ENCODE measurements around the gene ABL2.

DNA sequence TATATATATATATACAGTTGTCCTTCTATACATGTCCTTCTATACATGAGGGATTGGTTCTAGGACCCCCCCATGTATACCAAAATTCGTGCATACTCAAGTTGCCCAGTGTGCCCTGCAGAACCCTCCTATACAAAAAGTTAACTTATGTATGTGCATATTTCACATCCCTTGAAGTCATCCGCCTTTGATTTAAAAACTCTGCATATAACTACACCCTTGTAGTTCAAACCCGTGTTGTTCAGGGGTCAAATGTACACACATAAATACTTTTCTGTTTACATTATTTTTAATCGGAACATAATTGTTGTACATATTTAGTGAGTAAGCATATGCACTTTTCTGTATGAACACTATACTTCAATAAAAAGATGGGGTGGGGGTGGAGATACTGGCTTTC lies 7.7 kb upstream of the ABL2 start:
- TF ChIP-seq POLR2A (IDR thresholded peaks at IDR 0.05; ENCODE audit: low read length) (no peak), GATA1 (IDR thresholded peaks at IDR 0.05; ENCODE audit: low read depth, low read length) (no peak)

Measured in erythroblast (primary cell).